Gastroesophageal sphincter (tissue), 4 donors: ENCODE data around the gene PTPRG. TPM values are rescaled to one million over a fixed set of nuclear protein-coding genes. Genes with fewer than 3 reads are reported as not detected.
A peak's percentile ranks its signal among the peaks of the same experiment; 100 is the strongest.

Source experiments
- ATAC-seq: fragments of 150-250 bp; one replicate; pipeline ENCODE4 v1.9.1; 2016; ENCODE audit warnings: mild to moderate bottlenecking, moderate library complexity
- H3K27ac ChIP-seq, 4 donors: fragments of 200-600 bp; sonication (generic) in 3 of 4; 1 replicate in 3 of 4; 2 replicates in 1 of 4; pipeline ENCODE4 v1.5.1; 2016 to 2019
- H3K27me3 ChIP-seq: fragments of 200-600 bp; sonication (generic); one replicate; pipeline ENCODE4 v1.5.1; 2019
- H3K36me3 ChIP-seq, 2 donors: fragments of 200-600 bp; sonication (generic); one replicate each; pipeline ENCODE4 v1.5.1; 2019; ENCODE audit warnings: control low read depth in 1 of 2
- H3K4me1 ChIP-seq, 3 donors: fragments of 200-600 bp; sonication (generic); 1 replicate in 2 of 3; 2 replicates in 1 of 3; pipeline ENCODE4 v1.5.1; 2016 to 2019; ENCODE audit warnings: control low read depth in 2 of 3
- H3K4me3 ChIP-seq, 2 donors: fragments of 200-600 bp; sonication (generic); one replicate each; pipeline ENCODE4 v1.5.1; 2019; ENCODE audit warnings: mild to moderate bottlenecking in 1 of 2, moderate library complexity in 1 of 2
- H3K9me3 ChIP-seq, 3 donors: fragments of 200-600 bp; sonication (generic); one replicate each; pipeline ENCODE4 v1.5.1; 2017 to 2019; ENCODE audit warnings: control low read depth in 2 of 3
- CTCF ChIP-seq, 4 experiments: fragments of 200-600 bp in 2 of 4; fragments of 450-650 bp in 2 of 4; sonication (generic) in 1 of 4; IDR thresholded peaks; one replicate each; pipeline ENCODE4 v1.5.1; 2017 to 2019; ENCODE audit warnings: antibody characterized with exemption in 4 of 4, mild to moderate bottlenecking in 2 of 4, moderate library complexity in 2 of 4
- EP300 ChIP-seq: sonication (generic); formaldehyde crosslinking; IDR thresholded peaks from one replicate; pipeline ENCODE4 v1.6.1; 2017; ENCODE audit warnings: antibody characterized with exemption, mild to moderate bottlenecking
- POLR2A ChIP-seq, 2 donors: fragments of 450-650 bp; IDR thresholded peaks; one replicate each; pipeline ENCODE4 v1.6.1; 2017; ENCODE audit warnings: antibody characterized with exemption in 2 of 2, mild to moderate bottlenecking in 2 of 2, moderate library complexity in 1 of 2
- POLR2AphosphoS5 ChIP-seq: sonication (generic); formaldehyde crosslinking; IDR thresholded peaks from one replicate; pipeline ENCODE4 v1.6.1; 2017; ENCODE audit warnings: antibody characterized with exemption
- WGBS, 2 donors: methylation state at CpG; one replicate each; pipeline ENCODE4 v1.1.5; 2018; ENCODE audit warnings: low coverage in 1 of 2; 5-methylcytosine and 5-hydroxymethylcytosine counted together
- total RNA-seq, 4 donors: library from RNA; depleted of rRNA; stranded (reverse); fragments of >200 nt; gene quantifications; one replicate each; pipeline ENCODE4 v1.1.0, GENCODE V29; 2016

Gene PTPRG
- total RNA-seq, 4 donors from 2014 or later, result 48.7 to 81.9 (median 52.8) TPM

GRCh38 chr3:61522626-61523025 lies 38.7 kb upstream of the PTPRG start:
- no peak overlapping the region for H3K27ac ChIP-seq
- H3K4me1 ChIP-seq, result no peaks in the 10 kb centered on the region
- H3K9me3 ChIP-seq, result no peaks in the 10 kb centered on the region
- H3K27me3 ChIP-seq, result no peaks in the 10 kb centered on the region
- H3K4me3 ChIP-seq, result no peak overlapping the region
- H3K36me3 ChIP-seq, result no peaks in the 10 kb centered on the region
- ATAC-seq, result no peak
- no peak for TF ChIP-seq CTCF (IDR thresholded peaks at IDR 0.05)
- TF ChIP-seq POLR2A (IDR thresholded peaks at IDR 0.05), result no peak
- no peak for TF ChIP-seq EP300
- TF ChIP-seq POLR2AphosphoS5, result no peak
- WGBS, 2 donors, result 44 to 75% methylated on average over 2 of the region's 2 CpGs

GRCh38 chr3:61524933-61525332 lies 36.4 kb upstream of the PTPRG start:
- Histone ChIP-seq H3K4me3 (no peak overlapping the region), H3K27ac (no peak overlapping the region), H3K4me1 (no peaks in the 10 kb centered on the region), H3K36me3 (no peaks in the 10 kb centered on the region), H3K27me3 (no peaks in the 10 kb centered on the region), H3K9me3 (no peaks in the 10 kb centered on the region)
- ATAC-seq, result no peak
- TF ChIP-seq POLR2AphosphoS5 (peak; percentile 9), POLR2A (IDR thresholded peaks at IDR 0.05) (no peak)
- WGBS, 2 donors, result 32 to 38% methylated on average over 4 of the region's 4 CpGs

- TF ChIP-seq EP300 (no peak), POLR2AphosphoS5 (no peak), CTCF (IDR thresholded peaks at IDR 0.05) (no peak), POLR2A (IDR thresholded peaks at IDR 0.05) (no peak)
- no peaks in the 10 kb centered on the region for H3K9me3 ChIP-seq
- H3K36me3 ChIP-seq, result no peaks in the 10 kb centered on the region
These were observed 35.1 kb upstream of the PTPRG start for GRCh38 chr3:61526308-61526707.

GRCh38 chr3:61527011-61527410 lies 34.4 kb upstream of the PTPRG start:
- no peak overlapping the region for H3K4me3 ChIP-seq
- ATAC-seq, result no peak
- 94 to 96% methylated on average over 4 to 8 of the region's 8 CpGs for WGBS, 2 donors

More at GRCh38 chr3:61526308-61526707, 35.1 kb upstream of the PTPRG start:
- no peaks in the 10 kb centered on the region for H3K27me3 ChIP-seq
- no peak overlapping the region for H3K4me3 ChIP-seq
- no peaks in the 10 kb centered on the region for H3K4me1 ChIP-seq
- 93 to 98% methylated on average over 3 to 5 of the region's 5 CpGs for whole genome bisulfite sequencing, 2 donors
- no peak for ATAC-seq
- H3K27ac ChIP-seq, result no peak overlapping the region

GRCh38 chr3:61530355-61530754 lies 31.0 kb upstream of the PTPRG start:
- no peak for ATAC-seq
- no peaks in the 10 kb centered on the region for H3K9me3 ChIP-seq
- H3K4me1 ChIP-seq, result no peaks in the 10 kb centered on the region
- WGBS, 2 donors, result 21 to 50% methylated on average over 1 of the region's 1 CpG
- TF ChIP-seq POLR2AphosphoS5 (no peak), CTCF (IDR thresholded peaks at IDR 0.05) (peak in 3 of 4 experiments; percentile 32 to 43 (median 32))
- no peaks in the 10 kb centered on the region for H3K36me3 ChIP-seq
- no peak overlapping the region for H3K4me3 ChIP-seq
- H3K27ac ChIP-seq, result no peak overlapping the region
- H3K27me3 ChIP-seq, result no peaks in the 10 kb centered on the region

More at GRCh38 chr3:61527011-61527410, 34.4 kb upstream of the PTPRG start:
- Histone ChIP-seq H3K27me3 (no peaks in the 10 kb centered on the region), H3K27ac (no peak overlapping the region), H3K4me1 (no peaks in the 10 kb centered on the region), H3K36me3 (no peaks in the 10 kb centered on the region), H3K9me3 (no peaks in the 10 kb centered on the region)
- no peak for TF ChIP-seq EP300
- TF ChIP-seq POLR2AphosphoS5, result no peak
- no peak for TF ChIP-seq CTCF (IDR thresholded peaks at IDR 0.05)
- no peak for TF ChIP-seq POLR2A (IDR thresholded peaks at IDR 0.05)
